ENCODE measurements around the gene MMP27.

GRCh38 chr11:102643941-102644340, 61.6 kb downstream of the MMP27 start:
- TF ChIP-seq POLR2A (IDR thresholded peaks at IDR 0.05) (no peak), CTCF (IDR thresholded peaks at IDR 0.05) (no peak)
